Karpas-422 (cell line): Measurements from ENCODE around the gene ENOPH1. TPM values are rescaled to one million over a fixed set of nuclear protein-coding genes. Genes with fewer than 3 reads are reported as not detected.

Experiments used
- DNase-seq: peaks from one replicate; pipeline ENCODE4 v3.0.0-alpha.2; 2015
- H2AFZ ChIP-seq: fragments of 200-600 bp; sonication (generic); 2 replicates; pipeline ENCODE4 v1.6.1; 2014; ENCODE audit warnings: antibody characterized with exemption, low read length, mixed read lengths
- H3K27ac ChIP-seq: fragments of 200-600 bp; sonication (generic); 2 replicates; pipeline ENCODE4 v1.5.1; 2014; ENCODE audit warnings: mild to moderate bottlenecking, low read length, moderate library complexity
- H3K27me3 ChIP-seq: fragments of 200-600 bp; sonication (generic); 2 replicates; pipeline ENCODE4 v1.6.1; 2014; ENCODE audit warnings: low read length, mixed read lengths
- H3K36me3 ChIP-seq: fragments of 200-600 bp; sonication (generic); 2 replicates; pipeline ENCODE4 v1.6.1; 2014; ENCODE audit warnings: low read length, mixed read lengths; ENCODE audit not compliant: insufficient read depth
- H3K4me1 ChIP-seq: fragments of 200-600 bp; sonication (generic); 2 replicates; pipeline ENCODE4 v1.6.1; 2014; ENCODE audit warnings: mild to moderate bottlenecking, low read length, mixed read lengths
- H3K4me2 ChIP-seq: fragments of 200-600 bp; sonication (generic); 2 replicates; pipeline ENCODE4 v1.6.1; 2014; ENCODE audit warnings: low read length, low read depth, mild to moderate bottlenecking; ENCODE audit not compliant: poor library complexity, severe bottlenecking
- H3K4me3 ChIP-seq: fragments of 200-600 bp; sonication (generic); 2 replicates; pipeline ENCODE4 v1.5.1; 2014; ENCODE audit warnings: mild to moderate bottlenecking, antibody characterized with exemption, low read length, mixed read lengths
- H3K79me2 ChIP-seq: fragments of 200-600 bp; sonication (generic); 2 replicates; pipeline ENCODE4 v1.6.1; 2014; ENCODE audit warnings: mild to moderate bottlenecking, low read length, mixed read lengths
- H3K9ac ChIP-seq: fragments of 200-600 bp; sonication (generic); 2 replicates; pipeline ENCODE4 v1.6.0; 2014; ENCODE audit warnings: low read length
- H3K9me2 ChIP-seq: fragments of 200-600 bp; sonication (generic), shearing (Covaris generic); replicated peaks from 2 replicates; pipeline ENCODE4 v1.6.0; 2014; ENCODE audit warnings: mild to moderate bottlenecking, low read length, moderate library complexity; ENCODE audit not compliant: insufficient read depth
- H3K9me3 ChIP-seq: fragments of 300-700, 200-600 bp; sonication (generic); 2 replicates; pipeline ENCODE4 v1.6.1; 2014; ENCODE audit warnings: low read length, mixed read lengths
- H4K20me1 ChIP-seq: fragments of 200-600 bp; sonication (generic); 2 replicates; pipeline ENCODE4 v1.6.1; 2014; ENCODE audit warnings: mild to moderate bottlenecking, antibody characterized with exemption, low read length, low read depth; ENCODE audit not compliant: insufficient read depth
- total RNA-seq: library from RNA; depleted of rRNA; stranded (reverse); fragments of >200 nt; shearing (Covaris generic); gene quantifications from 2 replicates; pipeline ENCODE4 v1.2.3, GENCODE V29; 2014; ENCODE audit warnings: low replicate concordance

Gene ENOPH1
- total RNA-seq, 1 experiment from 2014 or later, result 17.2 TPM

DNA sequence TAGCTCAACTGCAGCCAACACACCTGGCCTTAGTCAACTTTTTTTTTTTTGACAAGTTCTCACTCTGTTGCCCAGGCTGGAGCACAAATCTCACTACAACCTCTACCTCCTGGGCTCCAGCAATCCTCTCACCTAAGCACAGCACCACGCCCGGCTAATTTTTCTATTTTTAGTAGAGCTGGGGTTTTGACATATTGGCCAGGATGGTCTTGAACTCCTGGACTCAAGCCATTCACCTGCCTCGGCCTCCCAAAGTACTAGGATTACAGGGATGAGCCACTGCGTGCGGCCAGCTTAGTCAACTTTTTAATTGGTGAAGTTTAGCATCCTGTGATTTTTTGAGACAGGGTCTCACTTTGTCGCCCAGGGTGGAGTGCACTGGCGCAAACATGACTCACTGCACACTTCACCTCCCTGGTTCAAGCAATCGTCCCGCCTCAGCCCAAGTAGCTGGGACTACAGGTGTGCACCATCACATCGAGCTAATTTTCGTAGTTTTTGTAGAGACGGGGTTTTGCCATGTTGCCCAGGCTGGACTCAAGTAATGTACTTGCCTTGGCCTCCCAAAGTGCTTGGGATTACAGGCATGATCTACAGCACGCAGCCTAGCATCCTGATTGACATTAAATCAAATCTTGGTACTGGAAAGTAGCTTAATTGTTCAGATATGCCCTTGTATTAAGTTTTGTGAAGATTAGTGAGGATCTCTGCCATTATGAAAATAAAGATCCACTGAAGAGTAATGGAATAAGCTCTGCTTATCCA lies 8.4 kb upstream of the ENOPH1 start:
- Histone ChIP-seq H3K27me3 (no peaks in the 10 kb centered on the region), H3K36me3 (peaks cover 28% of the 10 kb centered on the region), H3K27ac (no peak overlapping the region), H3K9ac (no peak overlapping the region), H2AFZ (no peak overlapping the region), H3K79me2 (no peaks in the 10 kb centered on the region), H3K4me3 (no peak overlapping the region), H3K4me1 (no peaks in the 10 kb centered on the region), H3K9me2 (no peaks in the 10 kb centered on the region), H4K20me1 (peaks cover 15% of the 10 kb centered on the region), H3K4me2 (no peak overlapping the region), H3K9me3 (no peaks in the 10 kb centered on the region)
- peak; percentile 48 for DNase-seq

GRCh38 chr4:82422616-82423015 lies 7.8 kb upstream of the ENOPH1 start:
- H4K20me1 ChIP-seq, result peaks cover 21% of the 10 kb centered on the region
- peaks cover 35% of the 10 kb centered on the region for H3K36me3 ChIP-seq

GRCh38 chr4:82423245-82424054 lies 6.9 kb upstream of the ENOPH1 start:
- no peak overlapping the region for H3K27ac ChIP-seq
- H3K4me2 ChIP-seq, result no peak overlapping the region
- H3K9me3 ChIP-seq, result no peaks in the 10 kb centered on the region
- H4K20me1 ChIP-seq, result peaks cover 29% of the 10 kb centered on the region
- no peak overlapping the region for H2AFZ ChIP-seq
- H3K27me3 ChIP-seq, result no peaks in the 10 kb centered on the region
- peaks cover 43% of the 10 kb centered on the region for H3K36me3 ChIP-seq
- H3K9me2 ChIP-seq, result no peaks in the 10 kb centered on the region
- no peak overlapping the region for H3K9ac ChIP-seq
- peaks cover 12% of the 10 kb centered on the region for H3K4me1 ChIP-seq
- H3K79me2 ChIP-seq, result peaks cover 12% of the 10 kb centered on the region
- no peak overlapping the region for H3K4me3 ChIP-seq
- DNase-seq, result no peak

More at GRCh38 chr4:82422616-82423015, 7.8 kb upstream of the ENOPH1 start:
- Histone ChIP-seq H3K27me3 (no peaks in the 10 kb centered on the region), H3K79me2 (peaks cover 3% of the 10 kb centered on the region), H3K27ac (no peak overlapping the region), H3K4me2 (no peak overlapping the region), H3K4me1 (peaks cover 4% of the 10 kb centered on the region), H3K9me3 (no peaks in the 10 kb centered on the region), H3K4me3 (no peak overlapping the region), H3K9ac (no peak overlapping the region), H3K9me2 (no peaks in the 10 kb centered on the region), H2AFZ (no peak overlapping the region)
- DNase-seq, result no peak

GRCh38 chr4:82425478-82425877 lies 4.9 kb upstream of the ENOPH1 start:
- Histone ChIP-seq H3K79me2 (peaks cover 20% of the 10 kb centered on the region), H3K4me3 (no peak overlapping the region), H3K4me1 (peaks cover 12% of the 10 kb centered on the region), H3K27me3 (no peaks in the 10 kb centered on the region), H3K36me3 (peaks cover 45% of the 10 kb centered on the region), H4K20me1 (peaks cover 32% of the 10 kb centered on the region), H2AFZ (no peak overlapping the region), H3K9me3 (no peaks in the 10 kb centered on the region), H3K9me2 (no peaks in the 10 kb centered on the region), H3K4me2 (no peak overlapping the region), H3K27ac (no peak overlapping the region), H3K9ac (no peak overlapping the region)
- DNase-seq, result no peak

GRCh38 chr4:82428526-82428968 lies 1.8 kb upstream of the ENOPH1 start:
- H4K20me1 ChIP-seq, result peaks cover 32% of the 10 kb centered on the region
- no peaks in the 10 kb centered on the region for H3K9me3 ChIP-seq
- peak overlapping the region; percentile 85 for H3K9ac ChIP-seq
- H3K36me3 ChIP-seq, result peaks cover 45% of the 10 kb centered on the region
- no peak overlapping the region for H2AFZ ChIP-seq
- H3K4me2 ChIP-seq, result peak overlapping the region; percentile 92
- H3K9me2 ChIP-seq, result no peaks in the 10 kb centered on the region
- H3K27me3 ChIP-seq, result no peaks in the 10 kb centered on the region
- H3K79me2 ChIP-seq, result peaks cover 50% of the 10 kb centered on the region
- H3K27ac ChIP-seq, result no peak overlapping the region
- H3K4me3 ChIP-seq, result peak overlapping the region; percentile 86
- no peak for DNase-seq
- peaks cover 25% of the 10 kb centered on the region for H3K4me1 ChIP-seq

GRCh38 chr4:82428969-82429727 lies 1.2 kb upstream of the ENOPH1 start:
- DNase-seq, result peak; percentile 93
- peaks cover 32% of the 10 kb centered on the region for H4K20me1 ChIP-seq

DNA sequence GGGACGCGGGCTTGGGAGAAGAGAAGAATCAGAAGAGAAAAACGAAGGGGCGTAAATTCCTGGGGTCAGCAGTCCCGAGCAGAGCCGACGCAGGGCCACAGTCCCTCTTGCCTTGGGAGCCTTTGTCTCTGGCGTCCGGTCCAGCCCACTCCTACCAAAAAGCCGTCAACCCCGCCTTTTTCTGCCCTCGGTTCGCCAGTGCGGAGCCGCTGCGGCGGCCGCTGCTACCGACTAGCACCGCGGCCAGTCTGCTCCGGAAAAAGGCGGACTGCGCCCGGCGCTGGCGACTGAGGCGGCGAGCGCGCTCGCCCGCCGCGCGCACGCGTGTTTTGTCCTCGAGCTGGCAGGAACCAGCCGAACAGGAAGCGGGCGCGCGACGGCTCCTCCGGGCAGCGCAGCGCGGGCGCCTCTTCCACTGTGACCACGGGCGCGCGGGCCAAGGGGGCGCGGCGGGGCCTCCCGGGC lies 630 bp upstream of the ENOPH1 start:
- Histone ChIP-seq H3K9me3 (no peaks in the 10 kb centered on the region), H2AFZ (no peak overlapping the region), H3K9me2 (no peaks in the 10 kb centered on the region), H3K27ac (peak overlapping the region; percentile 82), H3K9ac (peak overlapping the region; percentile 87), H3K4me2 (peak overlapping the region; percentile 85), H4K20me1 (peaks cover 31% of the 10 kb centered on the region), H3K4me3 (peak overlapping the region; percentile 86), H3K36me3 (peaks cover 39% of the 10 kb centered on the region), H3K4me1 (peaks cover 25% of the 10 kb centered on the region), H3K79me2 (peaks cover 60% of the 10 kb centered on the region), H3K27me3 (no peaks in the 10 kb centered on the region)
- no peak for DNase-seq

More at GRCh38 chr4:82428969-82429727, 1.2 kb upstream of the ENOPH1 start:
- peak overlapping the region; percentile 82 for H3K27ac ChIP-seq
- no peaks in the 10 kb centered on the region for H3K9me2 ChIP-seq
- peak overlapping the region; percentile 87 for H3K9ac ChIP-seq
- peaks cover 25% of the 10 kb centered on the region for H3K4me1 ChIP-seq
- H3K4me2 ChIP-seq, result peak overlapping the region; percentile 92
- H2AFZ ChIP-seq, result no peak overlapping the region
- no peaks in the 10 kb centered on the region for H3K27me3 ChIP-seq
- no peaks in the 10 kb centered on the region for H3K9me3 ChIP-seq
- H3K79me2 ChIP-seq, result peaks cover 56% of the 10 kb centered on the region
- peaks cover 44% of the 10 kb centered on the region for H3K36me3 ChIP-seq
- peak overlapping the region; percentile 86 for H3K4me3 ChIP-seq
